Fibroblast of mammary gland (primary cell): ENCODE measurements around the gene CACNA1H.

Source experiments
- DNase-seq: peaks from one replicate; pipeline ENCODE4 v3.0.0-alpha.2; 2010; ENCODE audit warnings: low read depth
- H3K4me3 ChIP-seq: 2 replicates; pipeline ENCODE4 v1.5.1; 2011; ENCODE audit warnings: low read depth, mild to moderate bottlenecking, low read length, moderate library complexity; ENCODE audit not compliant: control insufficient read depth
- TF ChIP-seq, protein P1 (sequence below): conservative IDR thresholded peaks from 2 replicates; pipeline ENCODE4 v1.5.1; 2011; ENCODE audit warnings: low read depth, low read length, inconsistent platforms; ENCODE audit not compliant: control insufficient read depth, insufficient read depth

The CACNA1H gene

DNA sequence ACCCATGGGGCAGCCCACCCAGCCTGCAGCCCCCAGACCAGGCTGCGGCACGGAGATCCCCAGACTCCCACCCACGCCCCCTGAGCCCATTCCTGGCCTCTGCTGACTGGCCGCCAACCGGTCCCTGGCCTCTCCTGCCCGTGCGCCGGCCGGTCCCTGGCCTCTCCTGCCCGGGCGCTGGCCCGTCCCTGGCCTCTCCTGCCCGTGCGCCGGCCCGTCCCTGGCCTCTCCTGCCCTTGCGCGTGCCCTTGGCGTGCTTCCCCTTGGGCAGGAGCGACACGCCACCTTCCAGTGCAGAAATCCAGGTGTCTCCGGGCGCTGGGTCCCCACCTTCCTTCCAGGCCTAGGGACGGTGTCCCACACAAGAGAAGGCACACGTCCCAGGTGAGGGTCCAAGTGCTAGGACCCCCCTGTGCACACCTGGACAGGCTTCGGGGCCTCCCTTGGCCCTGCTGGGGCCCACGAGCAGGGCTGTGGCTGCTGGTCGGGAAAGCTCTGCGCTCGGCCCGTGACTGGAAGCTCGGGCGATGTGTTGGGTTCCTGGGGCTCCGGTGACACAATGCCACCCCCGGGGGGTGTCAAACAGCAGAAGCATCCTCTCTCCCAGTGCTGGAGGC is 21.4 kb upstream of the CACNA1H start:
- TF ChIP-seq, protein P1, sequence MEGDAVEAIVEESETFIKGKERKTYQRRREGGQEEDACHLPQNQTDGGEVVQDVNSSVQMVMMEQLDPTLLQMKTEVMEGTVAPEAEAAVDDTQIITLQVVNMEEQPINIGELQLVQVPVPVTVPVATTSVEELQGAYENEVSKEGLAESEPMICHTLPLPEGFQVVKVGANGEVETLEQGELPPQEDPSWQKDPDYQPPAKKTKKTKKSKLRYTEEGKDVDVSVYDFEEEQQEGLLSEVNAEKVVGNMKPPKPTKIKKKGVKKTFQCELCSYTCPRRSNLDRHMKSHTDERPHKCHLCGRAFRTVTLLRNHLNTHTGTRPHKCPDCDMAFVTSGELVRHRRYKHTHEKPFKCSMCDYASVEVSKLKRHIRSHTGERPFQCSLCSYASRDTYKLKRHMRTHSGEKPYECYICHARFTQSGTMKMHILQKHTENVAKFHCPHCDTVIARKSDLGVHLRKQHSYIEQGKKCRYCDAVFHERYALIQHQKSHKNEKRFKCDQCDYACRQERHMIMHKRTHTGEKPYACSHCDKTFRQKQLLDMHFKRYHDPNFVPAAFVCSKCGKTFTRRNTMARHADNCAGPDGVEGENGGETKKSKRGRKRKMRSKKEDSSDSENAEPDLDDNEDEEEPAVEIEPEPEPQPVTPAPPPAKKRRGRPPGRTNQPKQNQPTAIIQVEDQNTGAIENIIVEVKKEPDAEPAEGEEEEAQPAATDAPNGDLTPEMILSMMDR: no peak
- no peak for DNase-seq
- no peak overlapping the region for H3K4me3 ChIP-seq

DNA sequence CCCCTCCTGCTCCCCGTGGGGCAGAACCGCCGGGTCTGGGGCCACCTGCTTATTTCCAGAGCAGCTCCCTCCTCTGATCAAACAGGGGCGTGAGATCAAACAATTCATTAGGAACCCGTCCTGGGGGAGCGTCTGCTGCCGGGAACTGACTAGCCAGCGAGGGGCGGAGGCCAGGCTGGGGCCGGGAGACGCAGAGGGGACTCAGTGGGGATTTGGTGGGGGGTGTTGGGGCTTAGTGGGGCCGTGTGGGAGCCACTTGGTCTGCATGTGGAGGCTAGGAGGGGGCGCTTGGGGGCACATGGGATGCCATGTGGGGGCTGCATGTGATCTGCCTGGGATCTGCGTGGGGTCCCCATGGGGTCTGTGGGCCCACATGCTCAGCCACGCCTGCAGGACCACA is 20.5 kb upstream of the CACNA1H start:
- no peak for DNase-seq
- TF ChIP-seq, protein P1: no peak
- no peak overlapping the region for H3K4me3 ChIP-seq

GRCh38 chr16:1133271-1133670 is 19.6 kb upstream of the CACNA1H start:
- no peak for DNase-seq
- no peak overlapping the region for H3K4me3 ChIP-seq
- TF ChIP-seq, protein P1: no peak

GRCh38 chr16:1133810-1134520 is 18.9 kb upstream of the CACNA1H start:
- no peak for DNase-seq
- TF ChIP-seq, protein P1: no peak
- no peak overlapping the region for H3K4me3 ChIP-seq

DNA sequence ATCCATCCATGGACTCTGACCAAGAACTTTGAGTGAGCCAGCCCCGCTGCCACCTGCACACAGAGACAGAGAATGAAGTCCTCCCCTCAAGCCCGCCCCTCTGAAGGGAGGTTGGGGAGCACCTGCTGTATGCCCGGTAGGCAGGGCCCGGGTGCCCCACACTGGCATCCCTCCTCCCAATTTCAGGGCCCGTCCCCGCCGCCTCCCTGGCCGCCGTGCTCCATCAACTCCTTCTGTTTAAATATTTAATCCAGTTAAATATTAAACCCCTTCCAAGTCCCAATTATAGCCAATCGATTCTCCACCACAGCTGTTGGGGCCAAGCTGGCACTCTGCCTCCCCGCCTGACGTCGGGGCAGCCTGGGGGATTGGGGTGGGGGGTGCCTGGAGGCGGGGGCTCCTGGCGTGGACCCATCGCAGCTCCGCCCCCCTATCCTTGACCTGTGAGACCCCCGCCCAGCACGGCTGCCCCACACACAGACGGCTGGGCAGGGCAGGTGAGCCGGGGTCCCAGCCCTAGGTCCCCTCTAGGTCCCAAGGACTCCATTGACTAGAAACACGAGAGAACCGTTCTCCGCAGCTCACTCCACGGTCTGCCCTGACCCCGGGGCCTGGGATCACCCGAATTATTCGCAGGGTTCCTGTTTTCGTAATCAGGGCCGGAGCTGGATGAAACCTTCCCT is 18.0 kb upstream of the CACNA1H start:
- TF ChIP-seq, protein P1: no peak
- DNase-seq: no peak
- H3K4me3 ChIP-seq: no peak overlapping the region

DNA sequence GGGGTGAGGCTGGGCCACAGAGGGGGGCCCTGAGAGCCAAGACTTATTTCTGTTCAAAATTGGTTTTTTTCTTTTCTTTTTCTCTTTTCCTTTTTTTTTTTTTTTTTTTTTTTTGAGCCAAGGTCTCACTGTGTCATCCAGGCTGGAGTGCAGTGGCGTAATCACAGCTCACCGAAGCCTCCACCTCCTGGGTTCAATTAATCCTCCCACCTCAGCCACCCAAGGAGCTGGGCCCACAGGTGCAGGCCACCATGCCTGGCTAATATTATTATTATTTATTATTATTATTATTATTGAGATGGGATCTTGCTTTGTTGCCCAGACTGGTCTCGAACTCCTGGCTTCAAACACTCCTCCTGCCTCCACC is 17.5 kb upstream of the CACNA1H start:
- DNase-seq: no peak
- H3K4me3 ChIP-seq: no peak overlapping the region
- TF ChIP-seq, protein P1: no peak
